ENCODE measurements around the gene TMEM240. TPM values are rescaled to one million over a fixed set of nuclear protein-coding genes. Genes with fewer than 3 reads are reported as not detected.

TMEM240 gene
- total and polyA plus RNA-seq, 2 of the 8 experiments (the other 6 are each of a cell fraction or from before 2014, with no cell fraction given), result 3.6 to 5.7 TPM

GRCh38 chr1:1542766-1543705, 2.6 kb upstream of the TMEM240 start (continued):
- TF ChIP-seq FOSL1 (IDR thresholded peaks at IDR 0.05; ENCODE audit: insufficient read depth, low read depth, low read length), result no peak
- no peak for TF ChIP-seq ZNF274 (IDR thresholded peaks at IDR 0.05; ENCODE audit: borderline replicate concordance, extremely low read depth, low read length)
- TF ChIP-seq SAP30 (IDR thresholded peaks at IDR 0.05; ENCODE audit: insufficient read depth, insufficient replicate concordance, low read length), result no peak
